Hypothalamus (tissue), 51 donors: ENCODE data around the gene DOCK9.
"Not testable (repeated sequence)": the region's sequence is repeated elsewhere in the genome, so short reads cannot be mapped to it uniquely, and the experiment has no call there.

ENCODE experiments used
- DNase-seq, 51 donors: peaks; one replicate each; lab custom pipeline; 2025; lab: John Stamatoyannopoulos, UW

DOCK9 gene

DNA sequence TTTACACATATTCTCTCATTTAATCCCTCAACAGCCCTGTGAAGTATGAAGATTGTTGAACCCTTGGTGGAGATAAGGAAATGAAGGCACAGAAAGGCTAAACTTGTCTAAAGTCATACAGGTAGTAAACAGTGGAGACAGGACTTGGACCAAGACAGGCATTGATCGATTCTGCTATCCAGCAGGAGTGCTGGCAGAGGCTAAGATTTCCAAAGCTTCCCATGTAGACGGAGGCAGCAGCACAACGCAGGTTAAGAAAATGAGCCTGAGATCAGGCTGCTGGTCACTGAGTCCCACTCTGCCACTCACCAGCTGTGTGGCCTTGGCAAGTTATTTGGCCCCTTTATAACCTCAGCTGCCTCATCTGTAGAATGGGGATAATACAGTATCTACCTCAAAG is 140.0 kb downstream of the DOCK9 start:
- no peak for DNase-seq

DNA sequence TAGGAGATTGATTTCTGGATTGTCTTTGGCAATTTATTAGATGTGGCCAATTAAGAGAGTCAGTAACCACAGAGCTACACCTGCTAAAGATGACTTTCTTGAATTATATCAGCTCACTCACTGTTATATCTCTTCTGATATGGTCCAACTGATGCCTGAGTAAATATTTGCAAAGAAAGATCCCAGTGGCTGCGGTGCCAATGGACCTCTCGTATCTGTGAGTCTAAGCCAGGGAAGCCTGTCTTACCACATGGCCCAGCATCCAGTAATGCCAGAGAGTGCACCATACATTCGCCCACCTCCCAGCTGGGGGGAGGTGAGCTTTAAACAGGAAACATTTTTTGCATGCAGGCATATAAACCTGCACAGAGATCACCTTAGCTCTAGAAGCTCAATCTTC is 142.7 kb downstream of the DOCK9 start:
- no peak for DNase-seq

DNA sequence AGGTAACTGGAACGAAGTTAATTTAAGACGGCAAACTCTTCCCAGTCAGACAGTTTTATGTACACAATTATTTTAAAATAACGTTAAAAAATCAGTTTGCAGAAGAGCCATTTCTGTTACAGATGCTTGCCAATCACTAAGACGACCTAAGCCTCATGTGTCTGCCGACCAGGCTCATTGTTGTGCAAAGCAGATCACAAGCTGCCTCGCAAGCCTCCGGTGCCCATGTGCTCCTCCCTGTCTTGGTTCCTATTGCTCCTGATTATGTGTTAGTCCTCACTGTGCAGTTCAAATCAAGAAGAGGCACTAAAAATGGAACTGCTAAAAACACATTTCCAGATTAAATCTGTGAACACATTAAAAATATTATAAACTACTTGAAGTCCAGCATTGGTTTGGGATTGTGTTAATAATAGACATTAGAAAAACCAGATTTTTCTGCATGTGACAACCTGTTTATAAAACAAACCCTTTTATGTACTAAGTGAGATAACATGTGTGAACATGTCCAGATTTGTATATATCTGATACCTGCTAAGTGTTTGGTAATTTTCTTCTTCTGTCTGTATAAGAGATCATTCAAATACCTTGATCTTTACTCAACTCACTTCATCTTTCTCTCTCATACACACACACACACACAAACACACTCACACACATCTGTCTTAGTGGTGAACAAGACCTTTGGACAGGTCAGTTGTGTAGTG is 143.5 kb downstream of the DOCK9 start:
- DNase-seq, result peak in 3 of 51 donors; percentile 10 to 21 (median 12)

DNA sequence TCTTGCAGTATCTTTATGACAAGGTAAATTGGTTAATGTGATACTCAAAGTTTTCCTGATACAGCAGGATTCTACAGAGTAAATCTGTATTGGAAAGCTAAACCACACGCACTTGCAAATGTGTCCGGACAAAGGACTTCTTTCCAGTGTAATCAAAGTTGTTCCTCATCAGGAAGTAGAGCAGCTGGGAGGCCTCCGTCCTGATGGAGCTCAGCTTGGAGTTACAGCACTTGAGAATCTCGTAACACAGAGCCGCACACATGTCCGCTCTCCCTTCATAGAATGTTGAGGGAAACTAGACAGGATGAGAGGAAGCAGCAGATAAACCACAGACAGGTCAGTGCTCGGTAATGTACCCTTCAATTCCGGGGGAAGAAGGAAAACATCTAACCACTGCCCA is 146.6 kb downstream of the DOCK9 start:
- no peak for DNase-seq

DNA sequence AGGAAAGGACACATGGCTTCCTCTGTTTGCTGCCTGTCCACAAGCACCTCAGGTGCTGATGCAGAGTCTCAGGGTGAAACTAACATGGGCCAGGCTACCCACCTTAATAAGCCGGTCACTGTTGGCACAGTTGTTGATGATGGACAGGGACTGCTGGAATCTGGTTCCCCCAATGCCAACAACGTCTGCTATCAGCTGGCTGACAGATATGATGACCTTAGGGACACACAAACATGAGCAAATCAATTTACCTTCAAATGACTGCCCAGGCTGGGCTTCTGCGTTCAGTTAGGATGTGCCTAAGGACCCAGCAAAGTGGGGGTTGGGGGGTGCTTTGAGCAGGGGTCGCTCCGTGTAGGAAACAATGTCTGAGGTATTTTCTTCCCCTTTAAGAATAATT is 148.3 kb downstream of the DOCK9 start:
- no peak for DNase-seq

DNA sequence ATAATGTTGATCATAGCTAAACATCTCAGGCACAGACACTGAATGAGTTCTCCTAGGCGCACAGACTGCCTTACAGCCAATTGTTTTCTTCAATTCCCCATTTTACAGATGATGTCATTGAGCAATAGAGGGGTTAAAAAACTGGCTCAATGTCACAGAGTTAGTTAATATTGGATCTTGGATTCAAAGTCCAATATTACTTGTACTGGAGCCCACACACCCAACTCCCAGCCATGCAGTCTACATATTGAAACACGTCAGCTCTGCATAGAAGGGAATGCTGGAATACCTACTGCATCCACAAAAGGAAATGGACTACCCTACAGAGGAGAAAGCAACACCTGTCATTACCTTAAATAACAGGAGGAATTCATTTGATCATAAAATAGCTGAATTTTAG is 149.2 kb downstream of the DOCK9 start:
- no peak for DNase-seq

DNA sequence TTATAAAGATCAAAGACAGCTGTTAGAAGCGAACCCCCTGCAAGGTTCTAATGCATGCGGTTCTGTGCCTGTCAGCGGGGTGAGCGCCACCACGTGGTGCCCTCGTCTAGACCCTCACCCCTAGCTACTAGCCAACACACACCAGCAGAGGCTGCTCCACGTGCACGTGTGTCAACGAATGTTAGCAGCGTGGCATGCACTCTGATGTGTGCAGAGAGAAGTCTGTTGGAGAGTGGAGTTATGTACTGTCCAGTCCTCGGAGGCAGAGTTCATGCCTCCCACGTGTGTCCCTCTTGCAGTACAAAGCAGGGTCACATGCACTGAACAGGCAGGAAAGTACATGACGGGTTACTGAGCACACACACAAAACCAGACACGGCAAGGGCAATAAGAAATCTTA is 150.4 kb downstream of the DOCK9 start:
- DNase-seq, result no peak

DNA sequence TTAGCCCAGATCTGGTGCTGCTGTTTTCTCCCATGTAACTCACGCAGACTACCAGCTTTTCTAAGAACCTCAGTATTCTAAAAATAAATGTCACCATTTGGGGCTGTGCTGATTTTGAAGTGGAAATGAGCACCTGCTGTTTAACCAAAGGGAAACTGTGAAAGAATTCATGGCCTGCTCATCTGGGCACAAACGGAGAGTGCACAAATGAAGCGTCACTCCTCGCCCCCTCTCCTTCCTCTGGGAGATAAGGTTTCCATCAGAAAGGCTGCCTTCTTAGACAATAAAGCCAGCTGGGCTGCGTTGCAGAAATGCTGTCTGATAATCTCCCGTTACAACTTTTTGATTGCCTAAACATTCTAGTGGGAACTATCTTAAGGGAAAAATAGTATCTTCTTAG is 151.7 kb downstream of the DOCK9 start:
- DNase-seq, result peak in 1 of 51 donors; percentile 20

DNA sequence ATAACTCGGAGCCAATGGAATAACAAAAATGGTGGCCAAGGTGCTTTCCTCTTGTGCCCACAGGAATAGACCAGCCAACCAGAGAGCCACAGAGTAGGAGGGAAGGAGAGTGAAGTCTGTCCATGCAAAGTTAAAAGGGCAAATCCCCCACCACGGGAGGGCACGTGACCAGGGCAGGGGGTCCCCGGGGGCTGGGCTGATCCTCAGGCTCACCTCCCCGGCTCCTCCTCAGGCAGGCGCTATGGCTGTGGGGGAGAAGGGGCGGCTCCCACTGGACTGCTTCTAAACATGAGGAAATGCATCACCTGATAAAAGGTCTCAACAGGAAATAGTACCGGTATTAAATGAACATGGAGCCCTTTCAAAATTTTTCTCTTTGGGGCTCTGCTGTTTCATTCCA is 152.2 kb downstream of the DOCK9 start:
- DNase-seq, result no peak

DNA sequence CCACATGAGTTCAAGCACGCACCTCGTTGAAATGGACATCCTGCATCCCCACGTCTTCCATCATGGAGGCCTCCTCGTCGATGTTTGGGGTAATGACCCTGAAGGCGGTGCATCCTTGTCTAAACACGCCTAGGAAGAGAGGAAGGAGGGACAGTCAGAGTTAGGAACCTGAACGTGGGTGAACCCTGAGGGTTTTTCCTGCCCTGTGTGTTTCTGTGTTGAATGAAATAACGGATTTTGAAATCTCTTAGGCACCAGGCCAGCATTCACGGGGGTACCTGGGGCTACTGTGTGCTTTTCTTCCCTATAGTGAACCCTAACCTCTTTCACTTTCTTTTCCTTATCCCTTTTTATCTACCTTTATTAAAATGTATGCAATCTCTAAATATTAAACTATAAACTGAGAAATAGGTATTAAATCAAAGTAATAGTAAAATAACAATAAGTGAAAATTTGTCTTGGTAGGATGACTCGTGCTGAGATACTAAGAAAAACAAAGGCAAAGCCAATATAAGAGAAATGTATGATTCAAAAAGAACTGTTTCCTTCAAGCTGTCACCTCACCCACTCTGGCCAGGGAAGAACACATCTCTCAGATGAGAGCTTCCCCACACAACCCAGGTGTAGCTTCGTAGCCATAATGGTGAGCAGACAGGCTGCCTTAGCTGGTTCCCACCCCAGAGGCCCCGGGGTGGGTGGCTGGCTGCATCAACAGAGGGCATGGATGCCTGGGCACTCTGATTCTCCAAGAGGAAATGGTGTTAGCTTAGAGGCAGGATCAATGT is 153.3 kb downstream of the DOCK9 start:
- no peak for DNase-seq

DNA sequence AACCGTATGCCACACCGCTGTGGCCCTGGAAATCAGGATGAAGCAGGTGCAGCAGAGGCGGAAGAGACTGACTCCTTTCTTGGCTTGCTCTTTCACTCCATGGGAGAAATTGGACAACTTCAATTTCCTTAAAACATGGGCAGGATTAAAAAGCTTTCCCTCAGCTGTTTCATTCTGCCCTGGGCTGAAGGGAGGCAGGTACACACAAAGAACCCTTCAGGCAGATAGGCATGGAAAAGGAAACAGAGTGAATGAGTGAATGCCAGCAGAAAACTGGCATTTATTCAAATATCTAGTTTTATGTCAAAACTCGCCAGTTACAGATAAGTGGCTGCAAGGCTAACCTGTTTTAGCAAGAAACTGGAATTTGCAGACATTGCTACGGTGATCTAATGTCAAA is 154.4 kb downstream of the DOCK9 start:
- no peak for DNase-seq

DNA sequence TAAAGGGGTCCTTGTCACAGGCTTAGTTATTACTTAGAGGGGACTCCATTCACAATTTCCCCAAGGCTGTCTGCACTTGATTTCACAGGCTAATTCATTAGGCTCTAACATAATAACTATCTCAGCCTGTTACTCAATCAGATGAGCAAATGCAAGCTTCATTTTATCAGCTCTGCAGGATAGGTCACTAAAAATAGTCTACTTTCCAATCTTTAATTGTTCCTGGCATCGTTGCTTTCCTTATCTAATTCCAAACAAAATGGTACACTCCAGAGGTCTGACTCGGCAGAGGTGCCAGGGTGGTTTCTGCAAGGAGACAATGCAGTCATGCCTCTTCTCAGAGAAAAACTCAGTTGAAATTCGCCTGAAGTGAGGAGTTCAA is 155.6 kb downstream of the DOCK9 start:
- DNase-seq, result no peak

DNA sequence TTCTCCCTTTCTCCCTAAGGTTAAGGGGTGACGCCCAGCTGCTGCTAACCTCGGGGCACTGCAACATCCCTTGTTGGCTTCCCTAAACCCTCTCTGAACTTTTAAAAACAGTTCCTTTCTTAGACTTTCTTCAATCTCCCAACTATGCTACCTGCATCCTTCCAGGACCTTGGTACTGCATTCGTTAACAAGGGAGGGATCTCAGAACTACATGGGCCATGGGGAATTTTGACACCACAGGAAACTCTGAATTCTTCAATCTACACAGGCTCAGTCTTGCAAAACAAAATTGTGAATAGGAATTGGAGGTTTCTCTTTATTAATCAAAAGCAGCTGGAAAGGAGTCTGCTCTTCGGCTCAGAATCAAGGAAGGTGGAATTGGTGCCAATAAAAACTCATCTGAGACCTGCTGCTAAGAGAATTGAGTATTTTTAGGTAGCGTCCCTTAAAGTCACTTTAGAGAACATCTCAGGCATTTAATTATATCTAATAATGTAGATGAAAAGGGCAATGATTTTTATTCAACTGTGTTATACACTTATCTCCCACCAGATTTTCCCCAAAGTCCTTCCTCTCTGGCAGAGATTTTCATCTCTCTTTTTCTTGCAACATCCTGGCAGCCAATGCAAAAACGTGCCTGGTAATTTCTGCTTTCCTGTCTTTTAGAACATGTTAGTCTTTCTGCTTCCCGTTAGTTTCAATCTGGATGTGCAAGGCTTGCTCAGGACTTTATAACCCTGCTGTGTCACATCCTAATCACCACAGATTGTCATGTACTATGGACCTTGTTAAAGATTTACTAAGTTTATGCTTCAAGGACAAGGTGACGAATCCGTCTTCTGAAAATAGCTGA is 156.3 kb downstream of the DOCK9 start:
- DNase-seq, result no peak

DNA sequence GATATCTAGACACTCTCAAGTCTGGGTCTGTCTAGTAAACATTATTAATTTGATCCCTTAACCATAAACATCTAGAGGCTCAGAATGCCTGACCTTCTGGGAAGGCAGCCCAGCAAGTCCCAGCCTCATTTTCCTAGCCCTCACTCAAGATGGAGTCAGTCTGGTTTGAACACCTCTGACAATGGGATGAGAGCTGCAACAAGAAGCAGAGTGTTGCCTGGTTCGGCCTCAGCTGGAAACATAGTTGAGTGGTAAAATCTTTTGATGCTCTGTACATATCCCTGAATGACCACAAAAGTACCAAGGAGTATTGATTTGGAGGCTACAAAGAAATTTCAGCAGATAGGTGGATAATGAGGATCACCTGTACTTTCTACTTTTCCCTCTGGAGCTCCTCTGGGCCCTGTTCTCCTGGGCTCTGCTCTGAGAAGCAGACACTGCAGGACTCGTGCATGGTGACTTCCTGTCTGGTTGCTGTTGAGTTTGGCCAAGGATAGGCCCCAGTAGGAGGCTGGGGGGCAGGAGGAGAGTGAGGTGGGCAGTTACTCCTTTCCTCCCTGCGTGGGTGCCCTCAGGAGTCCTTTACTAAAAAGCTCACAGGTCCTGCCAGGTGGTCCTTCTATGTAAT is 157.0 kb downstream of the DOCK9 start:
- no peak for DNase-seq

DNA sequence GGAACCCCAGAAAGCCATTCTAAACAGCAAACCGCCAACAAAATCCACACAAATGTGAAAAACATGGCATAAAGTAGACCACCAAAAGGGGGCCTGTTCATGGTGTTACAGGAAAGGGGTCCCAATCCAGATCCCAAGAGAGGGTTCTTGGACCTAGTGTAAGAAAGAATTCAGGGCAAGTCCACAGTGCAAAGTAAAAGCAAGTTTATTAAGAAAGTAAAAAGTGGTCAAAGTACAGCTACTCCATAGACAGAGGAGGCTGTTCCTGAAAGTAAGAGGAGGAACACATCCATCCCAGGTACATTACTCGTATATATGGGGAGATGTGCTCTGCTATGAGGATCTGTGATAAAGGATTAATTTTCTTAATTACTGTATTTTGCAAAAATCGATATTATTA is 157.6 kb downstream of the DOCK9 start:
- no peak for DNase-seq

DNA sequence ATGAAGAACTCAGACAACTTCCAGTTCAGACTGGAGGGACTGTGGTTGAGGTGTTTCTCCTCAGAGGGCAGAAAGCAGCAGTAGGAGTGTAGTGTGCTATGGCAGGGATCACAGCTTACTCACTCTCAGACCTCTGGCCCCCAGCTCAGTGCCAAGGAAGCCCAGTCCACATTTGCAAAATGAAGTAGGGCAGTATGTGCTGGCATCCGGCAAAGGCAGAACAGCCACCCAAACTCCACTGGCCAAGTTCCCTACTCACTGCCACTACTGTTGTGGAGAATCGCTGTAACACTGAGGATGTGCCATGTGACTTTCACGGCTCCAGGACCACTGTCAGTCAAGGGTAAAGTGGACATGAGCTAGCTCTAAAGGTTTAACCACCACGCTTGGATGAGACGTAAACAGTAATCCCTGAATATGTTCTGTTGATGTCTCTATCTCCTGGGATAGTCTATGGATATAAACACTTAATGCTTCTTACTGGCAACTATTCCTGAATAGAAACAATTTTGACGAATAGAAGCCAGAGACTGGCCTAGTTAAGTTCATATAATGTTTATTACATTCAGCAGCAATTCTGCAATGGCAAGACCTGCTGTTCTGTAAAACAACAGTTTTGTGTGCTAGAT is 158.4 kb downstream of the DOCK9 start:
- DNase-seq, result no peak

DNA sequence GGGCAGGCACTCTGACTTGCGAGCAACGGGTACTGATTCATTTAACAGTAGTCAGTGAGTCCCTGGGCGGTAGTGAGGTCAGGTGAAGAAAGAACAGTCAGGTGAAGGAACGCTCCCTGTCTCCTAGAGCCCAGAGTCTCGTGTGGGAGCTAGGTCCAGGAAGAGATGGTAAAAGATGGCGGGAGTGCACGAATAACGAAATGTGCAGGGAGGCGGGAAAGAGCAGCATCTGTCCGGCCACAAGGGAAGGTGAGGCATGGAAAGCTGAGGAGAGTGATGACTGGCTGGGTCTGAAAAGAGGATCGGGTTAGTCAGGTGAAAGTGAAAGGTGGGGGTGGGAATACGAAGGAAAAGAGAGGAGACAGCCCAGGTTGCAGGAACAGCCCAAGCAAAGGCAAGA is 161.5 kb downstream of the DOCK9 start:
- DNase-seq, result no peak

DNA sequence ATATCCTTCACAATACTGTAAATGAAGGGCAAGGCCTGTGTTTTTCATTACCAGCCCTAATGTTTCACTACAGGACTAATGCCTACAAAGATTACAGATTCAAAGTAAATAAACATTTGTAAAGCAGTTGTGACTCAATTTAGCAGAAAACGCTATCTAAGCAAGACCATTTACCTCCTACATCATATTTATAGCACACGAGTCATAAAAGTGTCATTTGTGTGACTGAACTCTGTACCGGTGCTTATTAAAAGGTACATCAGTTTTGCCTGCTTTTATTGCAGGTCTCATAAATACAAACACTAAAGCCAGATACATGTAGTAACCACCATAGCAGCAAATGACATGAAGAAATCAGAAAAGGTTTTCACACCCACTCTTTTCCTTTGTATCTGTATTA is 163.9 kb downstream of the DOCK9 start:
- no peak for DNase-seq

DNA sequence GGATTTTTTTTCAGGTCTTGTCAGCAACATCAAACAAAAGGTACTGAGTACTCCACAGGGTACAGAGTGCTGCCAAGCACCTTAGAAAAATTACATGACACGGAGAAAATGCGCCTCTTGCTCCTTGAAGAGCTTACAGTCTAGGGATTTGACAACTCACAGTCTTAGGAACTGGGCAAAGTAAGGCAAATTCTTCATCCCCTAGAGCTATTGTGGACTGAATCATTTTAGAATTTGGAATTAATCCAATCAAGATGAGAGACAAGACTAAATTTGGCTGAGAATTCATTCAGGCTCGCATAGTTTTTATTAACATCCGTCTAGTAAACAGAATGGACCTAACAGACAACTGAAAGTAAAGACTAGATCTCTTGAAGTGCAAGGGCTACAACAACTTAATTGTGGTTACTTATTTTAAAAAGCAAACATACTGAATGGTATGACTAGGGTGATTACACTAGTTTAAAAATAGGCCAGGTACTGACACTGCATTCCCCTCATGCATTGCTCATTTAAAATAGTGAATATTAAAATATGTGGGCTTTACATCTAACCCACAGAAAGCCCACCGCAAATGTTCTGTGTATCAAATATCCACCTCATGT is 165.6 kb downstream of the DOCK9 start:
- DNase-seq, result not testable (repeated sequence)

DNA sequence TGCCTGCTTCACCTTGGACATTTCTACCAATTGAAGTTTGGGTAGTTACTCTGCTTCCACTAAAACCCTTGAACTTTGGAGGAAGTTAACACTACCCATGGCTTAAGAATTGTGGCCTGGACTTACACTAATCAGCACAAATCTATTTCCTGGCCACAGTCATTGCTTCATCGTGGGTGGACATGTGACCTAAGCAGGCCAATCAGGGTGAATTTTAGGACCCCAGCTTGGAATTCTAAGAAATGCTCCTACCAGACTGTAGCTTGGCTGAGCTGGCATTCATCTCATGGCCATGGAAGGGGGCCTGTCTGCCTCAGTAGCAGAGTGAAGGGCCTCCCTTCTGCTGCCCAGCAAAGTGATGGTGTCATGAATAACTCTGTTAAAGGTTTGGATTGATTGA is 167.1 kb downstream of the DOCK9 start:
- DNase-seq, result no peak
